Activated naive CD4-positive, alpha-beta T cell treated with anti-CD3 and anti-CD28 coated beads, Interleukin-2, amount 50 U/mL, for 72 hours (primary cell): ENCODE results near the gene SLC19A1. TPM values are rescaled to one million over a fixed set of nuclear protein-coding genes. Genes with fewer than 3 reads are reported as not detected.
"Not testable (repeated sequence)": the region's sequence is repeated elsewhere in the genome, so short reads cannot be mapped to it uniquely, and the experiment has no call there.

Experiments used
- ATAC-seq, 2 donors: fragments of 150-1000 bp; cut with Tn5 transposase; 2 replicates each; pipeline ENCODE4 v1.10.0; 2021; ENCODE audit warnings: mild to moderate bottlenecking in 2 of 2, moderate library complexity in 2 of 2
- DNase-seq, 2 donors: peaks; one replicate each; pipeline ENCODE4 v3.0.0; 2021 to 2022; ENCODE audit warnings: low spot score in 2 of 2
- H3K27ac Mint-ChIP-seq, 2 donors: one replicate each; pipeline ENCODE4 v1.8.0; 2022; ENCODE audit warnings: mild to moderate bottlenecking in 2 of 2, mixed read lengths in 2 of 2
- H3K36me3 Mint-ChIP-seq, 2 donors: one replicate each; pipeline ENCODE4 v1.8.0; 2022; ENCODE audit warnings: mixed read lengths in 2 of 2
- H3K9me3 Mint-ChIP-seq, 2 donors: one replicate each; pipeline ENCODE4 v1.8.0; 2022; ENCODE audit warnings: mixed read lengths in 2 of 2
- total RNA-seq, 2 donors: library from RNA; stranded (reverse); gene quantifications; one replicate each; pipeline ENCODE4 v1.2.3, GENCODE V29; 2022

SLC19A1 gene
- total RNA-seq, 2 donors from 2014 or later, result 24.9 to 62.5 TPM

GRCh38 chr21:45502006-45502345 is 40.3 kb downstream of the SLC19A1 start:
- Mint-ChIP-seq H3K36me3 (peaks cover 0 to 14% of the 10 kb centered on the region in 2 donors), H3K27ac (no peak overlapping the region), H3K9me3 (peaks cover 0 to 7% of the 10 kb centered on the region in 2 donors)
- DNase-seq (peak in 1 of 2 donors; percentile 45), ATAC-seq (no peak)

DNA sequence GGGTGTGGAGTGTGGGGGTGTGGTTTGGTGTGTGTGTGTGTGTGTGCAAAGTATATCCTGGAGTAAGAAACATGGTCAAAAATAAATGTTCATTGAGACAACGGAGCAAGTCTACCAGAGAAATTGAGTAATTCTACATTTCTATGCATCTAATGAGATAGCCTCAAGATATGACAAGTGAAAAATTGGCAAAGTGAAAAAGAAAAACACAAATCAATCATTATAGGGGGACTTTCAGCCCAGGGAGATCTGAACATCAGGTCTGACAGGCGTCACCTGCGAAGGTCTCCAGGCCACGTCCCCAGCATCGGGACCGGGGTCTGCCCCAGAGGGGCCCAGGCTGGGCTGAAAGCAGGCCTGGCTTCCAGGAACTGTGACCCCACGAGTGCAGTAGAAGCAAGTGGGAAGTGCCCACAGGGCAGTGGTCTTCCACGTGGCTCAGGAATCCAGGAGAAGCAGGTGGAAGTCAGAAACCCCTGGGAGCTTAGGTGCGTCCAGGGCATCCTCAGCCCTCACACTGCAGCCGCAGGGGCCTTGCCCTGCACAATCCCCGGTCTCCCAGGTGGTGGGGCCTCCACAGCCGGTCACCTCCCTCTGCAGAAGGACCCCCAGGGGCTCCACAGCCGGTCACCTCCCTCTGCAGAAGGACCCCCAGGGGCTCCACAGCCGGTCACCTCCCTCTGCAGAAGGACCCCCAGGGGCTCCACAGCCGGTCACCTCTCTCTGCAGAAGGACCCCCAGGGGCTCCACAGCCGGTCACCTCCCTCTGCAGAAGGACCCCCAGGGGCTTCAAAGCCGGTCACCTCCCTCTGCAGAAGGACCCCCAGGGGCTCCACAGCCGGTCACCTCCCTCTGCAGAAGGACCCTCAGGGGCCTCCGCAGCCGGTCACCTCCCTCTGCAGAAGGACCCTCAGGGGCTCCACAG is 40.9 kb downstream of the SLC19A1 start:
- peaks cover 0 to 14% of the 10 kb centered on the region in 2 donors for H3K36me3 Mint-ChIP-seq
- not testable (repeated sequence) for H3K27ac Mint-ChIP-seq, H3K9me3 Mint-ChIP-seq
- DNase-seq (peak in 1 of 2 donors; percentile 50), ATAC-seq (peak; percentile 23 to 48)

GRCh38 chr21:45499970-45500577 is 42.2 kb downstream of the SLC19A1 start:
- DNase-seq (peak in 1 of 2 donors; percentile 26), ATAC-seq (no peak)
- Mint-ChIP-seq H3K9me3 (peaks cover 0 to 7% of the 10 kb centered on the region in 2 donors), H3K27ac (no peak overlapping the region), H3K36me3 (peaks cover 0 to 14% of the 10 kb centered on the region in 2 donors)

GRCh38 chr21:45499201-45499750 is 43.0 kb downstream of the SLC19A1 start:
- H3K36me3 Mint-ChIP-seq, result peaks cover 0 to 14% of the 10 kb centered on the region in 2 donors
- ATAC-seq, result no peak
- peak in 1 of 2 donors; percentile 38 for DNase-seq
- peak overlapping the region in 1 of 2 donors; percentile 72 for H3K27ac Mint-ChIP-seq
- peaks cover 0 to 7% of the 10 kb centered on the region in 2 donors for H3K9me3 Mint-ChIP-seq

- DNase-seq (peak in 1 of 2 donors; percentile 23), ATAC-seq (no peak)
- H3K27ac Mint-ChIP-seq, result no peak overlapping the region
- H3K36me3 Mint-ChIP-seq, result peaks cover 0 to 14% of the 10 kb centered on the region in 2 donors
- H3K9me3 Mint-ChIP-seq, result peaks cover 0 to 7% of the 10 kb centered on the region in 2 donors
Measured at GRCh38 chr21:45498646-45499000, 43.6 kb downstream of the SLC19A1 start.

DNA sequence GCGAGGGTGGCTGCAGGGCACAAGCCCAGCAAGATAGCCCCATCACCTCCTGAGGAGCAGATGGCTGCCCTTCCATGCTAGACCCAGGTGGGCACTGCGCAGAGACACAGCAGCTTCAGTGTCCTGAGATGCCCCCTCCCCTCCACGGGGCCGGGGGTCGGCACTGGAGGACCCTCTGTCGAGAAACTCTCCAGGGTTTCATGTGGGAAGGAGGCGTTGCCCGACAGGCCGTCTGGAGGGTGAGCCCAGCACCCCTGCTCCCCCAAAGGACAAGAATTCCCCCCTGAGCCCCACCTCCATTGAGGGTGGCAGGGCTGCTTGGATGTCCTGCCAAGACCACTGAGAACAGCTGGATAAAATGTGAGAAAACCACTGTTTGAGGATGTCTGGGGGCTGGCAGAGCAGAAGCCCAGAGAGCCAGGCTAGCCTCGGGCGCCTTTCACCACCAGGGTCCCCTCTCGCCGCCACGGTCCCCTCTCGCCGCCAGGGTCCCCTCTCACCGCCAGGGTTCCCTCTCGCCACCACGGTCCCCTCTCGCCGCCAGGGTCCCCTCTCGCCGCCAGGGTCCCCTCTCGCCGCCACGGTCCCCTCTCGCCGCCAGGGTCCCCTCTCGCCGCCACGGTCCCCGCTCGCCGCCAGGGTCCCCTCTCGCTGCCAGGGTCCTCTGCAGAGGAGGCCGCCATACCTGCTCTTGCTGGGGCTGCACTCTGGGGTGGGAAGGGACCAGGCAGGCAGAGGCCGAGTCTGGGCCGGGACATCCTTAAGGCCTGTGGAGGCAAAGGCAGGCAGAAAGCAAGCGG is 44.2 kb downstream of the SLC19A1 start:
- H3K9me3 Mint-ChIP-seq, result peaks cover 0 to 7% of the 10 kb centered on the region in 2 donors
- peaks cover 0 to 14% of the 10 kb centered on the region in 2 donors for H3K36me3 Mint-ChIP-seq
- H3K27ac Mint-ChIP-seq, result no peak overlapping the region
- ATAC-seq (no peak), DNase-seq (peak in 1 of 2 donors; percentile 37)

- no peak for ATAC-seq
- Mint-ChIP-seq H3K36me3 (peaks cover 0 to 14% of the 10 kb centered on the region in 2 donors), H3K9me3 (peaks cover 0 to 7% of the 10 kb centered on the region in 2 donors), H3K27ac (no peak overlapping the region)
- peak in 1 of 2 donors; percentile 43 for DNase-seq
Measured at GRCh38 chr21:45496968-45497845, 45.0 kb downstream of the SLC19A1 start.

GRCh38 chr21:45496151-45496967 is 45.9 kb downstream of the SLC19A1 start:
- Mint-ChIP-seq H3K27ac (no peak overlapping the region), H3K36me3 (peaks cover 0 to 14% of the 10 kb centered on the region in 2 donors), H3K9me3 (peaks cover 0 to 7% of the 10 kb centered on the region in 2 donors)
- ATAC-seq (no peak), DNase-seq (peak in 1 of 2 donors; percentile 48)

DNA sequence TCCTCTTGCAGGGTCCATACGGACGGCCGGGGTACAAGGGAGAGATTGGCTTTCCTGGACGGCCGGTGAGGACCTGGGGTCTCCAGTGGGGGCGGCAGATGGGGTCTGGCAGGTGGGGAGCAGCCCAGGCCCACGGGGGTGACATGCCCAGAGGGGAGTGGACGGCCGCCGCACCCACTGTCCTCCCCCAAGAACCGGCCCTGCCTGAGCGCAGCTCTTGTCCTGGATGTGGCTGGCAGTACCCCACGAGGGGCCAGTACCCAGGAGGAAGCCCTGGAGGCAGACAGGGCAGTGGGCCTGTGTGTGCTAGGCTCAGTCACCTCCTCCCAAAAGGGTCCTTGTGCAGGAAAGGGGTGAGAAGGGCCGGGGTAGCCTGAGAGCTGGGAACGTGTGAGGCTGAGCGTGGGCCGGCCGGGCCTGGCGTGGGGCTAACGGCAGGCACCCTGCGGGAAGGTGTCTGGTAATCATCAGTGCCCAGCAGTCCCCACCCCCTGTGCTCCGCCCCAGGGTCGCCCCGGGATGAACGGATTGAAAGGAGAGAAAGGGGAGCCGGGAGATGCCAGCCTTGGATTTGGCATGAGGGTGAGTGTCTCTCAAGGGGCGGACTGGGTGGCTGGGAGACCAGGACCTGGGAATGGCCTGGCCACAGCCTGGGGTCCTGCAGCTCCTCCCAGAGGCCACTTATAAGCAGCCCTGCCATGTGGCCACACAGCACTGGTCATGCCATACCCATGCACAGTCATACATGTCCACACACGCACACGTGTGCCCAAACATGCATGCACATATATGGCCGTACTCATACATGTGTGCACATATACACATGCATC is 47.2 kb downstream of the SLC19A1 start:
- no peak for ATAC-seq
- no peak overlapping the region for H3K27ac Mint-ChIP-seq
- peaks cover 0 to 7% of the 10 kb centered on the region in 2 donors for H3K9me3 Mint-ChIP-seq
- H3K36me3 Mint-ChIP-seq, result peaks cover 0 to 14% of the 10 kb centered on the region in 2 donors
- DNase-seq, result no peak

DNA sequence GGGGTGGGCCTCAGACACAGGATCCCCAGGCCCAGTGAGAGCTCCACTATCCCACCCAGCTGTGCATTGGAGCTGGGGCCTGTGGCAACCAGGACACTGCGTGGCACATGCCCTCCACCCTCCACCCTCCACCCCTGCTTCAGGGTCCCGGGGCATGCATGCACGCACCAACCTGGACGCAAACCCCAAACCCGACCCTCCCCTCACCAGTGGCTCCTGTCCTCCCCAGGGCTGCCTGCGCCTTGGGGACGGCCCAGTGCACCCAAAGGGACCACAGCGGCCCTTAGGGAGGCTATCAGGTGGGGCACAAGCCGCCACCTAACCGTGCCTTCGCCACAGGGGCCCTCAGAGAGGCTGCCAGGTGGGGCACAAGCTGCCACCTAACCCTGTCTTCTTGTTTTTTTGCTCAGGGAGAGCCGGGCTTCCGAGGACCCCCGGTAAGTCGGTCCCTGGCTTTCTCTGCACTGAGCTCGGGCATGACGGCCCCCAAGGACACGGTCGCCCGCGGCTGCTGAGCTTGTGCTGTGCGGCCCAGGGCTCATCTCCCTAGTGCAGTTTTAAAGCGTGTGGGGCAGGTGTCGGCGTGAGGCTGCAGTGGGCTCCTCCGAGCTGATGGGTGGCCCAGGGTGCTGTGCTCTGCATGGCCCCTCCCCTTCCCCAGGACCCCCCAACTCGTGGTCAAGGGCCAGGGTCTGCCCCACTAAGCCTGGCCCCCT is 47.9 kb downstream of the SLC19A1 start:
- Mint-ChIP-seq H3K9me3 (no peaks in the 10 kb centered on the region), H3K27ac (no peak overlapping the region), H3K36me3 (peaks cover 0 to 7% of the 10 kb centered on the region in 2 donors)
- ATAC-seq, result no peak
- no peak for DNase-seq

- no peaks in the 10 kb centered on the region for H3K36me3 Mint-ChIP-seq
- no peak overlapping the region for H3K27ac Mint-ChIP-seq
- no peak for DNase-seq
- H3K9me3 Mint-ChIP-seq, result no peaks in the 10 kb centered on the region
- ATAC-seq, result no peak
Measured at GRCh38 chr21:45493401-45494001, 48.7 kb downstream of the SLC19A1 start.

GRCh38 chr21:45492765-45493164 is 49.5 kb downstream of the SLC19A1 start:
- no peak for ATAC-seq
- Mint-ChIP-seq H3K27ac (no peak overlapping the region), H3K9me3 (no peaks in the 10 kb centered on the region), H3K36me3 (no peaks in the 10 kb centered on the region)
- DNase-seq, result no peak

DNA sequence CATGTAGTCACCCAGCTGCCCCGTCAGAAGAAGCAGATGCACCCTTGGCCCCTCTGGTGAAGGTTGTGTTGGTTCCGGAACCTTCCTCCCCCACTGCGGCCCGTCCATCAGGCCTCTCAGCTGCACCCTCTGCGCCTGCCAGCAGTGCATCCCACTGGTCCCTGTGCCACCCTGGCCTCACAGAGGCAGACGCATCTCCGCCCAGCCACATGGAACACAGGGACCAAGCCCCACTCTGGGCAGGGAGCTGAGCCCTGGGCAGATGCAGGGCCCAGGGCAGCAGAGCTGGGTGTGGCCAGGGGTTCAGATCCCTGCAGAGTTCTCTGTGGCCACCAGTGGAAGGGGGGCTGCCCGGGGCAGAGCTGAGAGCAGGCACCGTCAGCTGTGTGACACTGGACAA is 50.6 kb downstream of the SLC19A1 start:
- ATAC-seq, result no peak
- no peaks in the 10 kb centered on the region for H3K36me3 Mint-ChIP-seq
- H3K27ac Mint-ChIP-seq, result no peak overlapping the region
- H3K9me3 Mint-ChIP-seq, result no peaks in the 10 kb centered on the region
- DNase-seq, result no peak
